Stimulated activated CD8-positive, alpha-beta memory T cell treated with anti-CD3 and anti-CD28 coated beads, Interleukin-12 subunit alpha, Interleukin-12 subunit beta, amount 100 ng/mL, for 24 hours (primary cell): ENCODE results near the gene RASA4.
"Not testable (repeated sequence)": the region's sequence is repeated elsewhere in the genome, so short reads cannot be mapped to it uniquely, and the experiment has no call there.

Experiments used
- DNase-seq: peaks from one replicate; pipeline ENCODE4 v3.0.0-alpha.2; 2020; ENCODE audit errors: extremely low read depth

RASA4 gene

GRCh38 chr7:102606848-102607247 lies 9.7 kb downstream of the RASA4 start:
- DNase-seq: not testable (repeated sequence)

GRCh38 chr7:102604431-102605145 lies 12.0 kb downstream of the RASA4 start:
- not testable (repeated sequence) for DNase-seq

- DNase-seq: not testable (repeated sequence)
These were observed 14.2 kb downstream of the RASA4 start for GRCh38 chr7:102602317-102602716.

- DNase-seq: not testable (repeated sequence)
These were observed 16.9 kb downstream of the RASA4 start for GRCh38 chr7:102599699-102600098.

- not testable (repeated sequence) for DNase-seq
These were observed 20.5 kb downstream of the RASA4 start for GRCh38 chr7:102596036-102596435.

- DNase-seq: not testable (repeated sequence)
These were observed 22.8 kb downstream of the RASA4 start for GRCh38 chr7:102593637-102594334.

GRCh38 chr7:102592477-102593019 lies 24.0 kb downstream of the RASA4 start:
- peak; percentile 1 for DNase-seq

- not testable (repeated sequence) for DNase-seq
These were observed 26.7 kb downstream of the RASA4 start for GRCh38 chr7:102589857-102590256.

- DNase-seq: not testable (repeated sequence)
These were observed 33.1 kb downstream of the RASA4 start for GRCh38 chr7:102583495-102583894.

GRCh38 chr7:102581722-102582121 lies 34.8 kb downstream of the RASA4 start:
- not testable (repeated sequence) for DNase-seq

GRCh38 chr7:102578486-102578885 lies 38.1 kb downstream of the RASA4 start:
- not testable (repeated sequence) for DNase-seq

GRCh38 chr7:102577315-102578240 lies 39.0 kb downstream of the RASA4 start:
- DNase-seq: not testable (repeated sequence)

- not testable (repeated sequence) for DNase-seq
These were observed 40.2 kb downstream of the RASA4 start for GRCh38 chr7:102576363-102576762.

GRCh38 chr7:102574607-102575006 lies 41.9 kb downstream of the RASA4 start:
- not testable (repeated sequence) for DNase-seq

GRCh38 chr7:102572261-102573239 lies 44.0 kb downstream of the RASA4 start, which contains the start of gene POLR2J3:
Gene POLR2J3 (minus strand): TSS chr7:102572583. CDS start chr7:102572521, 62 bp downstream.
- DNase-seq: peak; percentile 99

- not testable (repeated sequence) for DNase-seq
These were observed 47.9 kb downstream of the RASA4 start for GRCh38 chr7:102568620-102569019.

- DNase-seq: not testable (repeated sequence)
These were observed 65.6 kb downstream of the RASA4 start, which contains the start of gene SPDYE2 for GRCh38 chr7:102550808-102551422. Gene SPDYE2 (plus strand): TSS chr7:102551226. CDS start chr7:102553256, 2,030 bp downstream.

- not testable (repeated sequence) for DNase-seq
These were observed 70.2 kb downstream of the RASA4 start for GRCh38 chr7:102546353-102546752.

- DNase-seq: not testable (repeated sequence)
These were observed 71.3 kb downstream of the RASA4 start for GRCh38 chr7:102545288-102545687.

GRCh38 chr7:102544372-102544771 lies 72.2 kb downstream of the RASA4 start:
- DNase-seq: not testable (repeated sequence)
